ENCODE data around the gene KDM6B.

The KDM6B gene

GRCh38 chr17:7880076-7880868 lies 46.3 kb downstream of the KDM6B start:
- DNase-seq (no peak), ATAC-seq (no peak)

DNA sequence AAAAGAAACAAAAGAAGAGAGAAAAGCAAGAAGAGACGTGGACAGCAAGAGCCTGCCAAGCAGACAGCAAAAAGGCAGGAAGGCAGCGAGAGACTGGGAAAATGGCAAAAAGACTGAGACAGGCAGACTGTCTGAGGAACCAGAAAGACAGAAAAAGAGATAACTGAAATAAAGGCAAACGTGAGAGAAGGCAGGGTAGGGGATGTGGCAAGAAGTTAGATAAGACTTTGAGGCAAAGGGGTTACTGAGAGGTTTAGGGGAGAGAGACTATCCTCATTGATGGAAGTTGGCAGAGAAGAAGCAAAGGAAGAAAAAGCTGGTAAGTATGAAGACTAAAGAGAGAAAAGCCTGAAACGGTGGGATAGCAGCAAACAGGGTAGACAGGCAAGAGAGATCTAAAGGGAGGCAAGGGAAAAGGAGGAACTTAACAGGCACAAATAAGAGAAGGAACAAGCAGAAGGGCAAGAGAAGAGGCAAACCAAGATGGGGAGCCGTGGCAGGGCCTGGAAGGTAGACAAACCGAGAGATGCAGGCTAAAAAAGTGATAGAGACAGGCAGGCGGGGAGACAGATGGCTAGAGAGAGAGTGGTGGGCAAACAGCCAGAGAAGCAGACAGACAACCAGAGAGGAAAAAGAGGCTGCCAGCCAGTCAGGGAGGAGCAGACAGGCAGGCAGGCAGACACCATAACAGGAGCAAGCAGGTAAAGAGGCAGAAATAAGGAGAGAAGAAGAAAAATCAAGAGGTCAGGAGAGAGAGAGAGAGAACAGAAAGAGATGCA lies 47.4 kb downstream of the KDM6B start:
- DNase-seq (no peak), ATAC-seq (no peak)

DNA sequence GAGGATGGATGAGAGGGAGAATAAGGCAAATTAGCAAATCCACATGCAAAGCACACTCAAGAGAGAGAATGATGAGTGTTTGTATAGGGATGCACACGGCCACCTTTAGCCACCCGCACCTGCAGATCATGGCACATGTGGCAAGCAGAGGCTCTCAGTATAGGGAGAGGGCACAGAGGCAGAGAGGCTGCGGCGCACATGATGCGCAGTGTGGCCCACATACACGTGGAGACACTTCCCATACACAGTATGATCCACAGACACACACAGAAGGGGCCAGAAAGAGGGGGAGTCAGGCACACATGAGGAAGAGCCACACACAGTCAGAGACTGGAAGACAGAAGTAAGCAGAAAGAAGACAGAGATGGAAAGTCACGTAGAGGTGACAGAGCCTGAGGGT lies 48.1 kb downstream of the KDM6B start:
- DNase-seq (no peak), ATAC-seq (no peak)

GRCh38 chr17:7882629-7883028 lies 48.6 kb downstream of the KDM6B start:
- ATAC-seq = no peak
- DNase-seq = no peak
